Body of pancreas (tissue), 4 donors: ENCODE data around the gene YIPF2. TPM values are rescaled to one million over a fixed set of nuclear protein-coding genes. Genes with fewer than 3 reads are reported as not detected.

ENCODE experiments used
- ATAC-seq: fragments of 150-250 bp; one replicate; pipeline ENCODE4 v1.9.1; 2016
- DNase-seq, 4 donors: peaks; one replicate each; pipeline ENCODE4 v3.0.0-alpha.2; 2019
- H3K27ac ChIP-seq, 4 donors: fragments of 200-600 bp; sonication (generic); 1 replicate in 3 of 4; 2 replicates in 1 of 4; pipeline versions ENCODE4 v1.5.1 to v1.6.1; 2016 to 2019; ENCODE audit warnings: mild to moderate bottlenecking in 1 of 4, mixed read lengths in 1 of 4, moderate library complexity in 1 of 4
- H3K27me3 ChIP-seq, 2 donors: fragments of 200-600 bp; sonication (generic); one replicate each; pipeline ENCODE4 v1.6.0; 2016; ENCODE audit warnings: mild to moderate bottlenecking in 1 of 2
- H3K36me3 ChIP-seq, 2 donors: fragments of 200-600 bp; sonication (generic); replicated peaks in 1 of 2; 2 replicates each; pipeline ENCODE4 v1.5.1; 2016; ENCODE audit warnings: low read depth in 2 of 2; ENCODE audit not compliant: insufficient read depth in 1 of 2
- H3K4me1 ChIP-seq: fragments of 200-600 bp; sonication (generic); one replicate; pipeline ENCODE4 v1.6.0; 2016
- H3K4me3 ChIP-seq, 2 donors: fragments of 200-600 bp; sonication (generic); 1 replicate in 1 of 2; 2 replicates in 1 of 2; pipeline ENCODE4 v1.5.1; 2016 to 2019
- H3K9me3 ChIP-seq, 3 donors: fragments of 200-600 bp; sonication (generic); 1 replicate in 2 of 3; 2 replicates in 1 of 3; pipeline ENCODE4 v1.5.1; 2016
- POLR2A ChIP-seq, 3 donors: fragments of 450-650 bp; IDR thresholded peaks; one replicate each; pipeline ENCODE4 v1.6.1; 2016; ENCODE audit warnings: antibody characterized with exemption in 3 of 3, mild to moderate bottlenecking in 2 of 3
- WGBS, 2 donors: methylation state at CpG; one replicate each; pipeline ENCODE4 v1.1.5; 2017; 5-methylcytosine and 5-hydroxymethylcytosine counted together
- intact Hi-C: fragments of 100-400 bp; cut with DNase I; formaldehyde crosslinking; loops from one replicate; pipeline ENCODE4 v1.15.1; 2023
- total RNA-seq, 2 donors: library from RNA; depleted of rRNA; stranded (reverse); fragments of >200 nt; gene quantifications; one replicate each; pipeline ENCODE4 v1.1.0, GENCODE V29; 2016
- TF ChIP-seq, protein P1 (sequence below), 7 experiments: fragments of 450-650 bp in 4 of 7; fragments of 200-600 bp in 3 of 7; sonication (generic) in 3 of 7; IDR thresholded peaks; one replicate each; pipeline ENCODE4 v1.5.1; 2016 to 2019; ENCODE audit warnings: antibody characterized with exemption in 7 of 7

Gene YIPF2
- total RNA-seq = 10 to 100 TPM; 52.7 to 55.3 TPM

GRCh38 chr19:10928563-10929401 is at the start of gene YIPF2, which contains the start of gene TIMM29:
Gene YIPF2, minus strand, starts transcription at chr19:10928639. Its CDS starts 229 bp downstream, at chr19:10928410.
Gene TIMM29, plus strand, starts transcription at chr19:10928811. Its CDS starts 12 bp downstream, at chr19:10928823.
- peak within 1 kb of the TSS; percentile 30 to 97 for H3K4me3 ChIP-seq
- DNase-seq (peak; percentile 99 to 100 (median 100)), ATAC-seq (peak; percentile 97)
- TF ChIP-seq, protein P1, sequence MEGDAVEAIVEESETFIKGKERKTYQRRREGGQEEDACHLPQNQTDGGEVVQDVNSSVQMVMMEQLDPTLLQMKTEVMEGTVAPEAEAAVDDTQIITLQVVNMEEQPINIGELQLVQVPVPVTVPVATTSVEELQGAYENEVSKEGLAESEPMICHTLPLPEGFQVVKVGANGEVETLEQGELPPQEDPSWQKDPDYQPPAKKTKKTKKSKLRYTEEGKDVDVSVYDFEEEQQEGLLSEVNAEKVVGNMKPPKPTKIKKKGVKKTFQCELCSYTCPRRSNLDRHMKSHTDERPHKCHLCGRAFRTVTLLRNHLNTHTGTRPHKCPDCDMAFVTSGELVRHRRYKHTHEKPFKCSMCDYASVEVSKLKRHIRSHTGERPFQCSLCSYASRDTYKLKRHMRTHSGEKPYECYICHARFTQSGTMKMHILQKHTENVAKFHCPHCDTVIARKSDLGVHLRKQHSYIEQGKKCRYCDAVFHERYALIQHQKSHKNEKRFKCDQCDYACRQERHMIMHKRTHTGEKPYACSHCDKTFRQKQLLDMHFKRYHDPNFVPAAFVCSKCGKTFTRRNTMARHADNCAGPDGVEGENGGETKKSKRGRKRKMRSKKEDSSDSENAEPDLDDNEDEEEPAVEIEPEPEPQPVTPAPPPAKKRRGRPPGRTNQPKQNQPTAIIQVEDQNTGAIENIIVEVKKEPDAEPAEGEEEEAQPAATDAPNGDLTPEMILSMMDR (IDR thresholded peaks at IDR 0.05) = peak in 1 of 7 experiments; percentile 20
- TF ChIP-seq POLR2A (IDR thresholded peaks at IDR 0.05) = peak; percentile 25 to 77 (median 73)
- H3K36me3 ChIP-seq = peaks cover 0 to 2% of the 10 kb centered on the region in 2 donors
- WGBS, 2 donors = 0% methylated on average over 77 of the region's 96 CpGs; no CpG with 5 or more reads in 1 of the 2 donors
- H3K27me3 ChIP-seq = no peaks in the 10 kb centered on the region
- no peaks in the 10 kb centered on the region for H3K9me3 ChIP-seq
- peak within 1 kb of the TSS; percentile 54 to 83 (median 76) for H3K27ac ChIP-seq
- intact Hi-C loops = loop anchor here (10.0 kb wide), 1 partner anchor 54 kb away; the partner anchor contains the start of gene CARM1
- peaks cover 32% of the 10 kb centered on the region for H3K4me1 ChIP-seq

DNA sequence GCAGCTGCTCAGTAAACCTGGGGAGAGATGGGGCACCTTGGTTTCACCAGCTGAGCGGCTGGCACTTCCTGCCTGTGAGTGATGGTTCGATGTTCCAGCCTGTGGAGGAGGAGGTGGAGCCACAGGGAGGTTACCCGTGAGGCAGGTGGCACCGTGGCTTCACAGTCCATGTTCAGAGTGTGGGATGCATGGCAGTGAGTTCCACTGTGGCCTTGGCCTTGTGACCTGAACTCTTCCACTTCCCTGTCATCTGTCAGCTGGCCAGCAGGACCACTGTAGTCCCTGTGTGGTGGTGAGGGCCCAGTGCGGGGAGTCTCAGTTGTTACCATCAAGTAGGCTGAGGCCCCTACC is 49.3 kb upstream of the YIPF2 start:
- TF ChIP-seq, protein P1 (IDR thresholded peaks at IDR 0.05) = no peak
- no peak for TF ChIP-seq POLR2A (IDR thresholded peaks at IDR 0.05)
- no peak for ATAC-seq
- WGBS, 2 donors = 70 to 100% methylated on average over 1 to 5 of the region's 5 CpGs
- no peak overlapping the region for H3K27ac ChIP-seq
- H3K9me3 ChIP-seq = no peaks in the 10 kb centered on the region
- H3K4me3 ChIP-seq = no peak overlapping the region
- peaks cover 26% of the 10 kb centered on the region for H3K4me1 ChIP-seq
- no peaks in the 10 kb centered on the region for H3K36me3 ChIP-seq
- DNase-seq = no peak
- intact Hi-C loops = no loop called here
- H3K27me3 ChIP-seq = no peaks in the 10 kb centered on the region

DNA sequence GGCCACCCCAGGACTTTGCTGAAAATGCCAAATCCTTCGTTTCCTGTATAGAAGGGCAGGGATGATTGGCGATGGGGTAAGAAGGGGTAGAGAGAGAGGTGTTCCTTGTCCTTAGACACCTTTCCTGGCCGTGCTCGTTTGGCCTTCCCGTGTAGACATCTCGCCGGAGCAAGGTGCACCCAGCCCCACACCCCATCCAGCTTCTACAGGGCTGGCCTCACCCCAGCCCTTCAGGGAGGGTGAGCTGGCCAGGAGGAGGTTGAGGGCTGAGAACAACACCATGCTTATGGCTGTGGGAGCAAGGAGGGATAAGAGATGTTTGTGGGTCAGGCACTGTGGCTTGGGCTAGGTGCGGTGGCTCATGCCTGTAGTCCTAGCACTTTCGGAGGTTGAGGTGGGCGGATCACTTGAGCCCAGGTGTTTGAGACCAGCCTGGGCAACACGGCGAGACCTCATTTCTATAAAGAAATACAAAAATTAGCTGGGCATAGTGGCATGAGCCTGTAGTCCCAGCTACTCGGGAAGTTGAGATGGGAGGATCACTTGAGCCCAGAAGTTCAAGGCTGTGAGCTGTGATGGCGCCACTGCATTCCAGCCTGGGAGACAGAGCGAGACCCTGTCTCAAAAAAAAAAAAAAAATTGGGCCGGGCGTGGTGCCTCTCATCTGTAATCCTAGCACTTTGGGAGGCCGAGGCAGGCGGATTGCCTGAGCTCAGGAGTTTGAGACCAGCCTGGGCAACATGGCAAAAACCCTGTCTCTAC is 47.9 kb upstream of the YIPF2 start:
- intact Hi-C loops = no loop called here
- Histone ChIP-seq H3K4me3 (no peak overlapping the region), H3K27me3 (no peaks in the 10 kb centered on the region), H3K36me3 (no peaks in the 10 kb centered on the region), H3K27ac (peak overlapping the region in 2 of 4 donors; percentile 26 to 48), H3K4me1 (peaks cover 26% of the 10 kb centered on the region), H3K9me3 (no peaks in the 10 kb centered on the region)
- 72 to 82% methylated on average over 17 to 18 of the region's 19 CpGs for WGBS, 2 donors
- DNase-seq (no peak), ATAC-seq (no peak)
- TF ChIP-seq, protein P1 (IDR thresholded peaks at IDR 0.05) = no peak
- no peak for TF ChIP-seq POLR2A (IDR thresholded peaks at IDR 0.05)

DNA sequence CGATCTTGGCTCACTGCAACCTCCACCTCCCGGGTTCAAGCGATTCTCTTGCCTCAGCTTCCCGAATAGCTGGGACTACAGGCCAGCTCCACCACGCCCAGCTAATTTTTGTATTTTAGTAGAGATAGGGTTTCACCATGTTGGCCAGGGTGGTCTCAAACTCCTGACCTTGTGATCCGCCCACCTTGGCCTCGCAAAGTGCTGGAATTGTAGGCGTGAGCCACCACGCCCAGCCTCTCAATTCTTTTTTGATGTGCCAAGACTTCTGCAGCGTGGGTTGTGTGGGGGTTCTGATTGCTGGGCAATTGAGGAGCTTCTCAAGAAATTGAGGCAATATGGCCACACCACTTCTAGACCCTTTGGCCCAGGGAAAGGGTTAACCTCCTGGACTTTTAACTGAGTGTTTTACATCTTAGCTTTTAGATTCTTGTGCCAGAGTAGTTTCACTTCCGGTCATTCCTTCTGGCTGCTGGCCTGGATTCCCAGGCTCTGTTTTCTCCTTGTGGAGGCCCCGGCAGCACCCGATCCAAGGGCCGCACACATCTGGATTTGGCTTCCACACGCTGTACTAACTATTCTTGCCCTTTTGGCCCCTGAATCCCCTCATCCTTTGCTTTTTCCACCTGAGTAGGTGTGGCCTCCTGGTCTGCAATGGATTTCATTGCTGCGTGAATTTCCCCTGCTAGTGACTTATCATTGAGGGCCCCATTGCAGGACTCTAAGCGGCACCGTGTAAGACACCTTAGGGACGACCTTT is 47.1 kb upstream of the YIPF2 start:
- intact Hi-C loops = no loop called here
- Histone ChIP-seq H3K36me3 (no peaks in the 10 kb centered on the region), H3K27me3 (no peaks in the 10 kb centered on the region), H3K4me3 (no peak overlapping the region), H3K27ac (peak overlapping the region in 2 of 4 donors; percentile 26 to 48), H3K9me3 (no peaks in the 10 kb centered on the region), H3K4me1 (peaks cover 26% of the 10 kb centered on the region)
- ATAC-seq (peak; percentile 47), DNase-seq (peak in 3 of 4 donors; percentile 30 to 44 (median 36))
- no peak for TF ChIP-seq POLR2A (IDR thresholded peaks at IDR 0.05)
- TF ChIP-seq, protein P1 (IDR thresholded peaks at IDR 0.05) = no peak
- 70 to 74% methylated on average over 19 of the region's 19 CpGs for WGBS, 2 donors
